ENCODE results near the gene KRT82. TPM values are rescaled to one million over a fixed set of nuclear protein-coding genes. Genes with fewer than 3 reads are reported as not detected.
"Not testable (repeated sequence)": the region's sequence is repeated elsewhere in the genome, so short reads cannot be mapped to it uniquely, and the experiment has no call there.

The KRT82 gene
- polyA plus RNA-seq, 1 donor = not detected

GRCh38 chr12:52359621-52360061 lies 46.5 kb downstream of the KRT82 start:
- no peak for DNase-seq

DNA sequence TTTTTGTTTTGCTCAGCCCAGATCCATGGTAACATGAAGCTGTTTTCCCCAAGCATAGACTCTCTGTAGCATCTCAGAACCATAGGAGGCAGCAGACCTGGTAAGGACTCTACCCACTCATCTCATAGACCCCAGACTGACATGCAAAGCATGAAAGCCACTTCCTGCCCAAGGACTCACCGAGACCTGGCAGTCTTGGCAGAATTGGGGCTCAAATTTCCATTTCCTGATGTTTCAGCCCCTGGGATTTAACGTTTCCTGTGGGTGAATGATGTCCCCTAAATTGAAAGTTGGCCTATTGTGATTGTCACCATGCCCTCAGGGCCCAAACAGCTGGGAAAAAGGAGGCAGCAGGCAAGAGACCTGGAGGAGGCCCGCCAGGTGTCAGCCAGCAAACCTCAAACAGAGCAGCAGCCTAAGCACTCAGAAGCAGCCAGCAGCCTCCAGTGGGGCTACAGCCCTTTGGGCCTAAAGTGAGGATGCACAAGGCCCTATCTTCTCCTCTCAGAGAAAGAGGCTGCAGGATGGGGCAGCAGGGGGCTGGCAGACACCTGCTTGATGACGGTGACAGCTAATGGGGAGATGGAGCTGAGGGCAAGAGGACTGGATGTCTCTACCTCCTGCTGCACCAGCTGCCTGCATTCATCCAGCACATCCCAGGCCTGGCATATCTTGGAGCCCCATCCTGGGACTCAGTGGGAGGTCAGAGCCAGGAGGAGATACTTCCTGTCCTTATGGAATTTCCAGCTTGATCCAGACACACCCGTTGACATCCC lies 47.4 kb downstream of the KRT82 start:
- no peak for DNase-seq

DNA sequence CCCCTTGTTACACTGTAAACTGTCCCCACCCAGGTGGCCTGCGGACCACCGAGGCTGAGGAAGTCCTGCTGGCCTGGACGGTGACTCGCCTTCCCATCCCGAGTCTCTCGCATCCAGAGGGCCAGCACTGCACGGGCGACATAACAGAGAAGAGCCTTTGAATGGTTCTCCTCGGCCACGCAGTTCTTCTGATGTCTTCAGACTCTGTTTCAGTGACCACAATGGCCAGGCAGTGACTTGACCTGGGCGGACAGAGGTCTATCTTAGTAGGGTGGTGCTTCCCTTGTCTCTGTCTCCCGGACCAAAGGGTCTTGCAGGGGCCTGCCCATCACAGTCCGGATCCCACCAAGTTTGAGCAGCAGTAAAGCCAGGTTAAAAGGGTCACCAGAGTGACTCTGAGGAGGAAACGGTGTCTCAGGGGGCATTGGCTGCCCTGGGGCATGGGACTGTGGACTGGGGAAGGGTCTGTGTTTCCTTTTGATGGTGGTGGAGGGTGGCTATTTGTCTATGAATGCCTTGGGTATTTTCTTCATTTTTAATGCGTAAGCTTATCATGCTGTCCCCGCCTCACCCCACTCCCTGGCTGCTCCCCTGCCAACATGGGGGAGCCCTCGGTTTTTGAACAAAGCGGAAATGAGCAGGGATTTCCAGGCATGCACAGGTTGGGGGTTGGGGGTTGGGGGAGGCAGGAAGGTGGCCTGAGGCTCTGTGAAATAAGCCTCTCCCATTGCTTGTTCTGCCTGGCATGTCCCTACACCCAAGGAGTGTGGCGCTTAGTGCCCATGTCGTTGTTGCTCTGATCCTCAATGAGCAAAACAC lies 49.2 kb downstream of the KRT82 start:
- DNase-seq = no peak

- no peak for DNase-seq
Observed at GRCh38 chr12:52356031-52356761, 49.9 kb downstream of the KRT82 start.

- DNase-seq = no peak
Observed at GRCh38 chr12:52355176-52355575, 51.0 kb downstream of the KRT82 start.

DNA sequence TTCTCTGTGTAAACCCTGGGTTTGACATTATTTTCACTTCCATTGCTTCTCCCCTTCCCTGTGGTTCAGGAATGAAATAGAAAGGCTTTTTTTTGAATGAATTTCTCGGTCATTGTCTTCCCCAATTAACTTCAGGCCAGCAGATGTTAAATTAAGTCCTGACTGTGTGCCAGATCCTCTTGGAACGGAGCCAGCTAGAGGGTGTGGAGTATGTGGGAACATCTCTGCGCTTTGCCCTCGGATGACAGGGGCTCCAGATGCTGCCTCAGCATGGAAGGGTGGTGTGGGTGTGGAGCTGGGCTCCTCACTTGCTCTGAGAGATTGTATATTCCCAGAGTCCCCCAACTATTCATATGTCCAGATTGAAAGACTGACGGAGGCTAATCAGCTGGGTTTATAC lies 51.9 kb downstream of the KRT82 start:
- no peak for DNase-seq

DNA sequence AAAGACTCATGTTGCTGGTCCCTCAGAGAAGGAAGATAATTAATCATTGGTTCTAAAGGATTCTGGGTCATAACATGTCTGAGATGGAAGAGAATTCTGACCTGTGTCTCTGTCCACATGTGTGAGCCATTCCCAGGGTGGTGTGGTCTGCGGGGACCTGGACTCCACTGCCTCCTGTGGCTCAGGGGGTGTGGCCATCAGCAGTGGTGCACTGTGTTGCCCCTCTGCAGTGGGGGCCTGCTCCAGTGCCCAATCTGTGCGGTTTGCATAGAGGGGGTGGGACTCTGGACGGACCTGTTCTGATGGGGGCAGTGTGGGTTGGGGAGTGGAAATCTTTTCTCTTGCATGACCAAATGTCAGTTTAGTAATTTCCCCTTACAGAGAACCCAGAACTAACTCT lies 52.4 kb downstream of the KRT82 start:
- DNase-seq = no peak

GRCh38 chr12:52352951-52353350 lies 53.2 kb downstream of the KRT82 start:
- no peak for DNase-seq

DNA sequence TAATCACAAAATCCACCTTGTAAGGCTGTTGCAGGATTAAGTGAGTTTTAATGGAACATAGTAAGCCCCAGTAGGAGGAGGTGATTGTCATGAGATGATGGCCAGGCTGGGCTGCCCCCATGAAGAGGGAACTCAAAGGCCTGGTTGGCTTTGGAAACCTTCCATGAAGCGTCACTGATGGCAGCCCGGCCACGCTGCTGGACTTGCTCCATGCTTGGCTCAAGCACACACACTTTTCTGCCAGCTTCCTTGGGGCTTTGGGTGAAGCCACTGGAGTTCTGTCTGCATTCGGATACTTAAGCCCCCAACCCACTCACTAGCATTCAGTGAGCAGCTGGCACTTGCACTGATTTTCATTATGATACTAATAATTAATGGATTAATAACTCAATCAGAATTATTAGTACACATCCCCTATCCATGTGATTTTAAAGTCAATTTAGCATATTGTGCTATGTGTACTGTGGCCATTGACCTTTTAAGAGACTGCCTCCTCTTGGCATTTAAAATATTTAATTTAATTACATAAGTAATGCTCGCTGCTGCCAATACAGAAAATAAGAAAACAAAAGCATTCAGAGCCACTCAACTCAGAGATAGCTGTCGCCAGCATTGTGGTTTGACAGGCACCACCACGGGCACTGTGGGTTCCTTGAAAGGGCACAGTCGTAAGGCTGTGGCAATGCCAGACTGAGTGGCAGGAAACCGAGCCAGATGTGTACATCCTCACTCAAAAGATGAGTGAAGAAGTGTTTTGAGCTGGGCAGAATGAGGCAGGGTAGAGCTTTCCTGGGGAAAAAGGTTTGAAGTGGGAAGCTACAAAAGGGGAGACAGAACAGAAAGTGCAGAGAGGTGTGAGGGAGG lies 54.7 kb downstream of the KRT82 start:
- no peak for DNase-seq

- no peak for DNase-seq
Observed at GRCh38 chr12:52350786-52351185, 55.3 kb downstream of the KRT82 start.

GRCh38 chr12:52350021-52350620 lies 56.0 kb downstream of the KRT82 start:
- DNase-seq = no peak

DNA sequence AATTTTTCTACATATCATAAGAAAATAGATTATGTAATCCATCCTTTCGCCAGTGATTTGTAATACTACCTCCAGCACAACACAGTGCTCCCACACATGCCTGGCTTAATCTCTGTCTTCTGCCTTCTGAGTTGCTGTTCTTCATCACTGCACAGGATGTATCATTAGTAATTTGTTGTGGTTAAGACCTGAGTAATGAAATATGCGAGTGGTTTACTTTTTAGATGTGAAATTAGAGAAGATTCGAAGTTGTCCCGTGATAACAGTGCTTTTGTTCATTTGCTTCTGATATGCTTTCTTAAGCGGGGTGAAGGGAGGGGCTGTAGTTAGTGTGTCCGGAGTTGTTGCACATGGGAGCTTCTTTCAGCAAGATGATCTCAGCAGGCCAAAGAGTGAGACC lies 56.9 kb downstream of the KRT82 start:
- no peak for DNase-seq

GRCh38 chr12:52347551-52348510 lies 58.3 kb downstream of the KRT82 start:
- DNase-seq = no peak

GRCh38 chr12:52347016-52347415 lies 59.1 kb downstream of the KRT82 start:
- DNase-seq = no peak

DNA sequence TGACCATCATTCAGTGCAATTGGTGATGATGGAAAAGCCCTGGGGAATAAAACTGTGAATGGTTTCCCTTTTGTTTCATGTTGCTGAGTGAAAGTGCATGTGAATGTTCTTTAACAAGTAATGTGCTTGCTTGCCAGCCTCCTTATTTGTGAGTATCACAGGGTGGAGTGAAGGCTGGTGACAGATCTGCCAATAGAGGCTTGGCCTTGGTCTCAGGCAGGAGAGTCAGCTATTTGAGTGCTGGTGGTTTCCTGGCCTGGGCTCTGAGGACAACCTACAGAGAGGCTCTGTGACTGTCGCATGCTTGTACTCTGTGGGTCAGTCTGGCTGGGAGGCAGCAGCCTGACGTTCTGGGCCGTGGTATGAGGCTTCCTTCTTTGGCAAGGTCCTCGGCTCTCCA lies 59.5 kb downstream of the KRT82 start:
- no peak for DNase-seq

- DNase-seq = not testable (repeated sequence)
Observed at GRCh38 chr12:52345041-52345440, 61.1 kb downstream of the KRT82 start.

DNA sequence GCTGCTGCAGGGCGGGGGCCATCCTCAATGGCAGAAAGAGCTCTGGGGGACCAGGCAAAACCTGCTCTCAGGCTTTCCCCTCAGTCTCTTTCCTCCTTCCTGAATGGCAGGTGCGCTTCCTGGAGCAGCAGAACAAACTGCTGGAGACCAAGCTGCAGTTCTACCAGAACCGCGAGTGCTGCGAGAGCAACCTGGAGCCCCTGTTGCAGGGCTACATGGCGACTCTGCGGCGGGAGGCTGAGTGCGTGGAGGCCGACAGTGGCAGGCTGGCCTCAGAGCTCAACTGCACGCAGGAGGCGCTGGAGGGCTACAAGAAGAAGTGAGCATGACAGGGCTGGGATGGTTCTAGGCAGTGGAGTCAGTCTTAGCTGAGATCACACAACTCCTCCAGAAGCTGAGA lies 62.0 kb downstream of the KRT82 start:
- no peak for DNase-seq

All from hindlimb muscle (tissue), 1 donor.